Measurements from ENCODE around the gene KEL.

- no peak for TF ChIP-seq CTCF (IDR thresholded peaks at IDR 0.05; ENCODE audit: low read length)
- no peak for TF ChIP-seq EZH2phosphoT487 (IDR thresholded peaks at IDR 0.05; ENCODE audit: low read length)
- TF ChIP-seq EZH2 (optimal IDR thresholded peaks at IDR 0.05; ENCODE audit: low read depth, low read length), result no peak
These were observed 42.5 kb downstream of the KEL start for GRCh38 chr7:142919656-142920055.
